ENCODE results near the gene DGKI.
"Not testable (repeated sequence)": the region's sequence is repeated elsewhere in the genome, so short reads cannot be mapped to it uniquely, and the experiment has no call there.

Gene DGKI

DNA sequence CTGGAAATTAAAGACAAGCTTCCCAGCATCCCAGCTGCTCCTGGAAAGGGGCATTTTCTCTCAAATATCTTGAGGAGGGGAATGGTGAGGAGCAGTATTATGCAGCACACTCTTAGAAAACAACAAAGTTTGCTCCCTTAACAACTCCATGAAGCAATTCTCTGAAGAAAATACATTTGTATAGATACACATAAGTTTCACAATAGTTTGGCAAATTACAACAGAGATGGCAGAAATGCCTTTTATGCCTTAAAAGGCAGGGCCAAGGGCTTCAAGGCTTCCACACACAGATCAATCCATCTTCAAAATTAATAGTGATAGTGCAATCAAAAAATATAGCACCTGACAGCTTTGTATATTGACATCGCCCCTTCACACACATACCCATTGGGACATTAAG lies 12.2 kb downstream of the DGKI start:
- DNase-seq = no peak

DNA sequence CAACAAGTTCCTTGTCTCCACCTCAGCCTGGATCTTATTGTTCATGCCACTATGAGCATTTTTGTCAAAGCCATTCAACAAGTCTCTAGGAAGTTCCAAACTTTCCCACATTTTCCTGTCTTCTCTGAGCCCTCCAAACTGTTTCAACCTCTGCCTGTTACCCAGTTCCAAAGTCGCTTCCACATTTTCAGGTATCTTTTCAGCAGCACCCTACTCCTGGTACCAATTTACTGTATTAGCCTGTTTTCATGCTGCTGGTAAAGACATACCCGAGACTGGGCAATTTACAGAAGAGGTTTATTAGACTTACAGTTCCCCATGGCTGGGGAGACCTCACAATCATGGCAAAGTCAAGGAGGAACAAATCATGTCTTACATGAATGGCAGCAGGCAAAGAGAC lies 13.8 kb downstream of the DGKI start:
- DNase-seq = not testable (repeated sequence)

DNA sequence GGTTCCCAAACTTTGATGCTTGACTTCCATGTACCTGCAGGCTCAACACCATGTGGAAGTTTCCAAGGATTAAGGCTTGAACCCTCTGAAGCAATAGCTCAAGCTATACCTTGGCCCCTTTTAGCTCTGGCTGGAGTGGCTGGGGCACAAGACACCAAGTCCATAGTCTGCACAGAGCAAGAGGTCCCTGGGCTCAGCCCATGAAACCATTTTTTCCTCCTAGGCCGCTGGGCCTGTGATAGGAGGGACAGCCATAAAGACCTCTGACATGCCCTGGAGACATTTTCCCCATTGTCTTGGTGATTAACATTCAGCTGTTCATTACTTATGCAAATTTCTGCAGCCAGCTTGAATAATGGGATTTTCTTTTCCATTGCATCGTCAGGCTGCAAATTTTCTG lies 14.4 kb downstream of the DGKI start:
- no peak for DNase-seq

DNA sequence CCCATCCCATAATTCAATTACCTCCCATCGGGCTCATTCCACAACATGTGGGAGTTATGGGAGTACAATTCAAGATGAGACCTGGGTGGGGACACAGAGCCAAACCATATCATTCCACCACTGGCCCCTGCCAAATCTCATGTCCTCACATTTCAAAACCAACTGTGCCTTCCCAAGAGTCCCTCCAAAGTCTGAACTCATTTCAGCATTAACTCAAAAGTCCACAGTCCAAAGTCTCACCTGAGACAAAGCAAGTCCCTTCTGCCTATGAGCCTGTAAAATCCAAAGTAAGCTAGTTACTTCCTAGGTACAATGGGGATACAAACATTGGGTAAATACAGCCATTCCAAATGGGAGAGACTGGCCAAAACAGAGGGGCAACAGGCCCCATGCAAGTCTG lies 15.2 kb downstream of the DGKI start:
- DNase-seq = not testable (repeated sequence)

DNA sequence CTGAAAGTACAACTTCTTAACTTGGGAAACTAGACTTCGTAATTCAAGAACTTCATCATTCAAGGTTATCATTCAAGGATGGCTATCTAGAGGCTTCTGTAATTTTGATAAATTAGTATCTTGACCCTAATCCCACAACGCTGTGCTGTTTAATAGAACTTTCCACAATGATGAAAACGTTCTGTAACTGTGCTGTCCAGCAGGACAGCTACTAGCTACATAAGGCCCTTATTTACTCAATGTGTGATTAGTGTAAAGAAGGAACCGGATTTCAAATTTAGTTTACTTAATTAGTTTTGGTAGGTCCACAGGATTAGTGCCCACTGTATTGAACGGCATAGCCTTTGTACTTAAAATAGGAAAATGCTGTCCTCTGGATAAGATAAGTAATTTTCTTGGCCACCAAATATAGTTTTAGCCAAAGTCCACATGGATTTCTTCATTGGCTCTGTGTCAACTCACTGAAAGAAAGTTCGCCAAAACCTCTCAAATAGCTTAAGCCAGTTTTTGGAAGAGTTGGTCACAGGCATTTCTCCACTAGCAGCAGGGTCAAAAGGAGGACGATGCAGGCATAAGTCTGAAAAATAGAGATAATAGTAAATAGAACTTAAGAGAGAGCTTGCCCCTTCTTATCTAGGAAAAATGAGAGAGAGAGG lies 17.3 kb downstream of the DGKI start:
- no peak for DNase-seq

DNA sequence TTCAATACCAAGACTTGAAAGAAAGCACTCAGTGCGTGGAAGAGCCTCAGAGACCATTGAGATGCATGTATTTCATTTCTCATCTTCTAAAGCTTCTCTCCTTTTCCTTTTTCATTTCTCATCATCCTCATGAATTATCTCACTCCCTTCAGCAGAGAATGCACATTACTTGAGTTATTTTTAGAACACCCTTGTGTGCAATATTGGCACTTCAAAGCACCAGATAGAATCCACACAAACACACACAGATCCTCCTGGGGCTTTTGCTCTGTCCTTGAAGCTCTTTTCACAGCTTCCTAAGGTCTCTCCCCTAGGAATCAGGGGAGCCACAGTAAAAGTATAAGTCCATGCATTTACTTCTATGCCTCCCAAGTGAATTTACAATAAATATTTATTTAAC lies 18.3 kb downstream of the DGKI start:
- no peak for DNase-seq

DNA sequence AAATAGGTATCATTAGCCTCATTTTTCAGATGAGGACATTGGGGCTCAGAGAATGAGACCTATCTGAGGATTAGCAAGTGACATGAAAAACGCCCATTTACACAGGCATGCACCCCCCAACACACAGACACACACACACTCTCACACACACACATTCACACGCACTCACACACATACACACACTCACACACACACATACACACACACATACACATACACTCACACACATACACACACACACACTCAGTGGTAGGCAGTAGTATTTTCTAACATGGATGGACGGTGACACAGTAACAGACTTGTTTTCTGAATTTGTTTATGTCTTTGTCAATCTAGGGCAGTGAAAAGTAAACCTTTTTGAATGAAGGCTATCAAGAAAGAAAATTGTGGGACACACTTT lies 21.3 kb downstream of the DGKI start:
- no peak for DNase-seq

DNA sequence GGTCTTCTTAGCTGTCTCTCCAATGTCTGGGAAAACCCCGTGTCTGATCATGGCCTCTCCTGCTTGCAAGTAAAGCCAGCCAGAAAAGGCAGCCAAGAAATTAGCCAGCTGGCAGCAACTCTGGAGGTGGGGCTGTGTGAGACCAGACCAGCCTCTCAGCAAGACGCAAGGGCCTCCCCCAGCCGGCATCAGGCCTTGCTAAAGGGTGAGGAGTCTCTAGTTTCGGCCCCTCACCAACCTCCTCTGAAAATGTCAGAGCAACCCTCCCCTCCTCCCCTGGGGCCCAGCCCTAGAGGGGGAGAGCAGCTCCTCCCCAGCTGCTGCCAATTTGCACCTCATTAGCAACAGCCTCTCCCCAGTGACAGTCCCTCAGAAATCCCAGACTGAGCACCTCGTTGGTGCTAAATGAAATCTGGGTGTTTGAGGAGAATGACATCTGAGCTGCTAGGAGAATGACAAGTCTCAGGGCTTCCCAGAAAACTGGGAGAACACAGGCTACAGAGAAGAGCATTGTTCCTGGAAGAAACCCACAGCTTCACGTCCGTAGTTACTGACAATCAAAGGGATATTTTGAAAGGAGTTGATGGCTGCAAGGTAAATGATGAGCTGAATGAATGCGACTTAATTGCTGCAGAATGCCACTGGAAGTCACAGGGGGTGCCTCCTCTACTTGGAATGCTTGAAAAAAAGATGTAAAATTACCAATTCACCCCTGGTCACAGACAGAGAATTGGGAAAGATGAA lies 25.9 kb downstream of the DGKI start:
- no peak for DNase-seq

DNA sequence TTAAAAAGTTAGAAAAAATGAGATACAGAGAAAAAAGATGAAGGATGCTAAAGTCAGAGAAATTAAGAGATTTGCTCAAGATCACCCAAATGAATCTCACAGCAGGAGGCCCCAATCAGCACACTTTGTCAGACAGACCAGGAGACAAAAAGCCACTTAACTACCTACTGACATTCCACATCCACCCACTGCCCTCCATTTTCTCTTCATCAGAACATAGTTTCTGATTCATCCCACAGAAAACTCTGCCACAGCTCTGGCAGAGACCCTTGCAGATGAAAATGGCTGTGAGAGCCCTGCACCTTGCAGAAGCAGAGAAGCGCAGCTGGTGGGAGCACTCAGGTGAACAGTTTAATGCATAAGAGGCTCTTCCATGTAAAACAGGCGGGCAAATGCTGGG lies 26.6 kb downstream of the DGKI start:
- DNase-seq = no peak

DNA sequence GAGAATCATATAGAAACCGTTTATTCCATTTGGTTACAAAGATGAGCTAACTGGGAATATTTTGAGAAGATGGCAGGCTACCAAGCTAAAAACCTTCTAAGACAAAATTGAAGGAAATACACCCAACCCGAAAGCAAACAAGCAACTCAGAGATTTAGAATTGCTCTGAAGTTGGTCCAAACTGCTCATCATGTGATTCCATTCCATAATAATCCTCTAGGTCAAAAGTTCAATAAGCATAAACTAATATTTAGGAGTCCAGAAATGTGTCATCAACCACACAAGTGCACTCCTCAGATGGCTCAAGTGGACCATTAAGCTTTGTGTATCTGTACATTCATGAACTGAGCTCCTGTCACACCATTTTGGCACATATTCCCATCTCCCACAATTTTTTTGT lies 28.7 kb downstream of the DGKI start:
- no peak for DNase-seq

DNA sequence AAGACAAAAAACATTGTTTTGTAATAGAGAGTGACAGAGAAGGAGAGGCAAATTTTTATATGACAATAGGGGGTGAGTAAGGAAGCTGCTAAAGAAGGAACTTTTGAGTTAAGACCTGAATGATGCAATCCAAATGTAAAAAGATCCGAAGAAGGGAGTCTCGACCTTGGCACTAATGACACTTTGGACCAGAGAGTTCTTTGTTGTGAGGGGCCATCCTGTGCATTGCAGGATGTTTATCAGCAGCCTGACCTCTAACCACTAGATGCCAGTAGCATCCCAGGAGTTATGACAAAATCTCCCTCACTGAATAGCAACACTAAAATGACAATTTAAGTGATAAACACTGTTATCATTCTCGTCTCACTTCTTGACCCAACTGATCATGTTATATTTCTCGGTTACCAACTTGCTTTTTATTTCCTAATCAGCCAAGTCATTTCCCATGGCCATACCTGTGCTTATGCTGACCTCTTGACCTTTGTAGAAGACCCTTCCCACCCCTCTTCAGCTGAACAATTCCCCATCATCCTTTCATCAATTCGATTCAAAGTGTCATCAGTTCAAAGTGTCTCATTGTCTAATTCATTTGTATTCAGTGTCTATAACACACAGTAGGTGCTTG lies 30.0 kb downstream of the DGKI start:
- no peak for DNase-seq

DNA sequence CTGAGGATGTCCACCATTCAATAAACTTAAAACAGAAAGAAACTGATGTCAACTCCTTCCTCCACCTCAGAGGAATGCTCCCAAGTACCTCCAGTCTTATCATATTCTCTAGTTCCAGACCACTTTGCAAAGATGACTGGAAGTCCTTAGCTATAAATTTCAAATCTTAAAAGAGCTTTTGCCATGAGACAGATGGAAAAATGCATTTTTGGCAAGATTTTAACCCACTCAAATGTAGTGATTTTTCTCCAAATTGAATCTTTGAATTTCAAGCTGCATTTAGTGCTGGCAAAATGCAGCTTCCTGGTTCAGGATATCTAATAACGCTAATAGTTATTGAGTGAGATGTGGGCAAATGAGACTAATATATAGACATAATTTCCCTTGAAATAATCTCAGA lies 33.2 kb downstream of the DGKI start:
- DNase-seq = no peak

DNA sequence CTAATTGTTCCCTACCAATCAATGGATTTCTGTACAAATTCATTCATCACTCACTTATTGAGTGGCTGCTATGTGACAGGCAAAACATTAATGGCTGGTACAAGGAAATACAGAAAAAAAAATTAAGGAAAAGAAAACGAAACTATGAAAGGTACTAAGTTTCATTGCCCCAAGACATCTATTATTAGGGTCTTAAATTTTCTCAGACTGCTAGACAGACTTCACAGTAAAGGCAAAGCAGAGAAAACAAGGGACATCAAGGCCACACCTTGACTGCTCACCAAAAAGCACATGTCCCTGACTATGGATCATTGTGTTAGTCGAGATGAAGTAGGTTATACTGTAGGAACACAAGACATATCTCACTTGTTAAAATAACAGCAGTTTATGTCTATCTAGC lies 36.5 kb downstream of the DGKI start:
- no peak for DNase-seq

DNA sequence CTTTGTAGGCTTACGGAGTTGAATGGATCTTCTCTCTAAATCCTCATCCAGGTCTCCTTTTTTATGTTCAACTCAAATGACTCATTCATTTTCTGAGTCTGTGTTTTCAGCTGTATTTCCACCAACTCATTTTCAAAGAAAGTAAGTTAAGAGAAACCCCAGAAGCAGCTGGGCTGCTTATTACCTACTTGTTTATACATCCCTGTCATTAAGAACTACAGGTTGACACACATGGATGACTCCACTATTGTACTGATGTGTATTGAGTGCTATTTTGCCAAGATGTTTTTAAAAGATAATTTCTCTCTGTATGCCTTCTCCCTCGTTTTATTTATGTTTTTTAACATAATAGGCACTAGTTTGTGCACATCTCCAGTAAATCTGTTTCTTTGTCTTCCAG lies 41.9 kb downstream of the DGKI start:
- no peak for DNase-seq

DNA sequence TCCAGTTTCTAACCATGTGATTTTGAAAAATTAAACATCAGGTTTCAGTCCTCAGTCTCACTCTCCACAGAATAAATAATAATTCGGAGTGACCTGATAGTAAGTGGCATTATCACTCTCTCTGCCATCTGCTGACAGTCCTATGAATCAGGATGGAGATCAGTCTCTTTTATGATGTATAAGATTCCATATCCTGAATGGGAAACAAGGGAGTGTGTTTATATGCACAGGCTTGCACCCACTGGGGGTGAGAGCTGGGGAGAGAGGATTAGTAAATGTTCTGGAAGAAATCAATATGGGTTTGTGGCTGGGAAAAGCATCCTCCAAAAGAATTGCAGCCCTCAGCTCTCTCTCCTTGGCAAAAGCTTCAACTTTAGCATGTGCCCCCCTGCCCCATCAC lies 45.3 kb downstream of the DGKI start:
- DNase-seq = no peak

DNA sequence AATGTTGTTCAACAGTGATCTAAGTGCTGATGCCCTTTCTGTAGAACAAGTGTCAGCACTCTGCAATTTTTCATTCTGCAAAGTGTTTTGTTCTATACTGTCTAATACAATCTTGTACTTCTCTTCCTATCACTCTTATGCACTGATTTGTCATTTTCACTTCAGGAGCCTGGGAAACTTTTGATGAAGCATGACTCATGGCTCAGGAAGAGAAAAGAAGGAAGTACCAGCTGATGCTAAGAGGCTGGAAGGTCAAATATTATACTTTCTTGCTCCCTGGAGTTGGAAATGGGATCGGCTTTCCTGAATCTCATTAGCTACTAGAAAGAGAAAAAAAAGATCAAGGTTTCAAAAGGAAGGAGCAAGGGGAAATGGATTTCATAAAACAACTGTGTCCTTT lies 45.8 kb downstream of the DGKI start:
- DNase-seq = no peak

DNA sequence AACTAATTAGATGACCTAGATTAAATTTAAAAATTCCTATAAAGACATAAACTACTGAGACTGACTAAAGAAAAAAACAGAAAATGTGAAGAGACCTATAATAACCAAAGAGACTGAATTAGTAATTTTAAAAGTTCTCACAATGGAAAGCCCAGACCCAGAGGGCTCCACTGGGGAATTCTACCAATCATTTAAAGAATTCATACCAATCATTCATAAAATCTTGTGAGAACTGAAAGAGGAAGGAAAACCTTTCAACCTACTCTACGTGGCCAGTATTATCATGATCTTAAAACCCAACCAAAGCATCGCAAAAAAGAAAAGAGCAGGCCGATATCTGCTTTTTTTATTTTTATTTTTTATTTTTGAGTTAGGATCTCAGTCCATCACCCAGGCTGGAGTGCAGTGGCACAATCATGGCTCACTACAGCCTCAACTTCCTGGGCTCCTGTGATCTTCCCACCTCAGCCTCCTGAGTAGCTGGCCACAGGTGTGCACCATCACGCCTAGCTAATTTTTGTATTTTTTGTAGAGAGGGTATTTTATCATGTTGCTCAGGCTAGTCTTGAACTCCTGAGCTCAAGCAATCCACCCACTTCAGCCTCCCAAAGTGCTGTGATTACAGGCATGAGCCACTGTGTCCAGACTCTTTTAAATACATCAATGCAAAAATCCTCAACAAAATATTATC lies 48.6 kb downstream of the DGKI start:
- DNase-seq = no peak

DNA sequence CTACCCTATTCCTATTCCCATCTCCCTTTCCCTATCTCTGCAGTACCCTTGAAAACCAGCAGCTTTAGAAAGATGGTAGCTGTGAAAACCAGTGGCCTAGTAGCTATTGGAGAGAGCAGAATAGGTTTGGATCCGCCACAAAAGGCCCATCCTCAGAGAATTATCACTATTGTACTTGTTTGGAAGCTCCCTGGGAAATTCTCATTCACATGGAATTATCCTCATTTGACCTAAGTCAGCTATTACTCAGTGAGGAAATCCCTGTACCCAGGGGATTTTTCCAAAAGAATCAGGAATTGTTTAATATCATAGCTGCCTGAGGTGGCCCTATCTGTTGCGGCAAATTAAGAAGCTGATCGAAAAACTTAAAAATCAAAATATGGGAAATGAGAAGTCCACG lies 51.6 kb downstream of the DGKI start:
- DNase-seq = no peak

DNA sequence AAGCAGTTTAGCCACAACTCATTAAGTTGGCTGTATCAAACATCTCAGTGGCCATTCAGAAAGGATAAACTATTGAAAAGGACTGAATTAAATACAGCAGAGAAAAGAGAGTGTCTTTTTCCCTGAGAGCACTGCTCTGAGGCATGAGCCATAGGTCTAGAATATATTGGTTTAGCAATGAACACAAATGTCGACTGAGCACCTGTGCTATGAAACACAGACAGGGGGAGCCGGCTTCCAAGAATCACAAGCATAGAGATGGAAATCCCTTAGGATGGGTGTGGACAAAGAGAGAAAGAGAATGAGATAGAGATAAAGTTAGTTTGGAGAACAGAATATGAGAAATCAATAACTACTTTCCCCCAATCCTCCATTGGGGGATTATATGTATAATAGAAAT lies 54.8 kb downstream of the DGKI start:
- DNase-seq = no peak

DNA sequence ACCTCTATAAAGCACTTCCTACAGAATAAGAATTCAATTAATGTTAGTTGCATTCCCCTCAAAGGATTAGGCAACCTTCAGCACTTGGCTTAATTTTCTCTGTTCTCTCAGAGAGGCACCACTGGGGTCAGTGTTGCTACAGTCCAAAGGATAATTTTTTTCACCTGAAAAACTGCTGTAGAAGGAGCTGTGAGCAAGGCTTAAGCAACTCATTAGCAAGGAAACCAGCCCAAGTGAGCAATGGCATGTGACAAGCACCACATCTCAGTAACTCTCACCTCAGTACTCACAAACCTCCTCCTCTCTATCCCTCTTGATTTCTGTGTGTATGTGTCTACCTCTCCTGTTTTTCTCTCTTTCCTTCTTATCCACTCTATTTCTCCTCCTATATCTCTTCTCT lies 55.9 kb downstream of the DGKI start:
- no peak for DNase-seq

DNA sequence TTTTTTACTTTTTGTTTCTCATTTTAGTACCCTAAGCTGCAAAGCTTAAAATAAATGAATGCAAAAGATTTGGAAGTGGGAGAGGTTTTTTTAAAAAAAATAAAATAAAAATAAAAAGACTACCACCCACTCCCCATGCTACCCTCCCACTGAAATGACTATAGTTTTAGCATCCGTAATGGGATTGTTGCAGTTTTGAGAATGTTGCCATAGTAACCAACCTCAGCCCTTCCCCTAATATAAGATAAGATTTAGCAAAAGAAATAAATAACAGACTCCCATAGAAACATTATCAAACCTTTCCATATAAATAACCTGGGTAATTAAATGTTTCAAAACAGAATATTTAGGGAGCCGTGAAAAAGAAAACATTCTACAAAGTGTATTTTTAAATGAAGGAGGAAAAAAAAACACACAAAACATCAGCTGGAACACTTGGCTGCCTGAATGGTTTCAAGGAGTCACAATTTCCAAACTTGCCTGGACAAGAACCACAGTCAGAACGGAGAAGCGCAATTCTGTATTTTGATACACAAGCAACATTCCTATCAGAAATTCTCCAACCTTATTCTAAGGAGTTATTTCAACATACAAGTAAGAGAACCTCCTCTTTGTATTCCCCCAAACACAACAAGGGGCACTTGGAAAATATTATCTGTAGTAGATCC lies 57.4 kb downstream of the DGKI start:
- no peak for DNase-seq

DNA sequence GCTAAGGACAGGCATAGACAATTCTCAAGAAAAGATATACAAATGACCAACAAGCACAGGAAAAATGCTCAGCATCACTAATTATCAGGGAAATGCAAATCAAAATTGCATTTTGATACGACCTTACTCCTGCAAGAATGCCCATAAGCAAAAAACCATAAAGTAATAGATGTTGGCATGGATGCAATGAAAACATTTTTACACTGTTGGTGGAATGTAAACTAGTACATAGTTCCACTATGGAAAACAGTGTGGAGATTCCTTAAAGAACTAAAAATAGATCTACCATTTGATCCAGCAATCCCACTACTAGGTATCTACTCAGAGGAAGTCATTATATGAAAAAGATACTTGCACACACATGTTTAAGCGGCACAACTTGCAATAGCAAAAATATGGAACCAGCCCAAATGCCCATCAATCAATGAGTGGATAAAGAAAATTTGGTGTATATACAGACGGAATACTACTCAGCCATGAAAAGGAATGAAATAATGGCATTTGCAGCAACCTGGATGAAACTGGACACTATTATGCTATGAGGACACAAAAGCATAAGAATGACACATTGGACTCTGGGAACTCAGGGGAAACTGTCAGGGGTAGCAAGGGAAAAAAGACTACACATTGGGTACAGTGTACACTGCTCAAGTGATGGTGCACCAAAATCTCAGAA lies 59.3 kb downstream of the DGKI start:
- no peak for DNase-seq

DNA sequence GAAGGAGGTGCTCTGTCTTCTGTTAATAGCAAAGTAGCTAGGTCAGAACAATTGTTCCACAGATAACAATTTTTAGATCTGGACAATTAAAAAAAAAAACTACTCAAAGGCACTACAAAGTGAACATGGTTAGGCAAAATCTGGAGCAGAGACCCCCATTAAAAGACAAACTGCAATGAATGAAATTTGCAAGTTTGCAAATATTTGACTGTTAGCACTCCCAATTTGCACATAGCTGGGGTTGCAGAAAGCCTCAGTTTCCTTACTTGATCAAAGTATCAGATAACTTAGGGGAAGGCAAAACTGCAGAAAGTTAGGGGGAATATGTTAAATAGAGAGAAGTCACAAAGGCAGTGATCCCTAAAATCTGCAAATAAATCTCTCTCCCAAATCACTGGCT lies 68.3 kb downstream of the DGKI start:
- DNase-seq = no peak

Measured in NCI-H1694 (cell line).